HUES64 (cell line): ENCODE measurements around the gene MEIS2.

Source experiments
- H3K27ac ChIP-seq: 2 replicates; pipeline ENCODE4 v1.7.0; 2013; ENCODE audit warnings: low read depth, low read length, inconsistent platforms
- H3K27me3 ChIP-seq: 2 replicates; pipeline ENCODE4 v1.6.1; 2013; ENCODE audit warnings: mild to moderate bottlenecking, low read length; ENCODE audit not compliant: insufficient read depth
- H3K36me3 ChIP-seq: 2 replicates; pipeline ENCODE4 v1.6.1; 2013; ENCODE audit warnings: mild to moderate bottlenecking, low read length; ENCODE audit not compliant: insufficient read depth
- H3K4me1 ChIP-seq: 2 replicates; pipeline ENCODE4 v1.6.1; 2013; ENCODE audit warnings: mild to moderate bottlenecking, low read length, moderate library complexity; ENCODE audit not compliant: insufficient read depth
- H3K4me3 ChIP-seq: 2 replicates; pipeline ENCODE4 v1.5.1; 2013; ENCODE audit warnings: mild to moderate bottlenecking, low read length, moderate library complexity
- H3K9ac ChIP-seq: 2 replicates; pipeline ENCODE4 v1.6.1; 2013; ENCODE audit warnings: mild to moderate bottlenecking, low read depth, low read length
- H3K9me3 ChIP-seq: 2 replicates; pipeline ENCODE4 v1.6.1; 2013; ENCODE audit warnings: low read depth, low read length; ENCODE audit not compliant: insufficient read depth
- WGBS: fragments of 150-250, 120-280 bp; methylation state at CpG from one replicate; pipeline ENCODE4 v1.1.7; 2013; ENCODE audit warnings: missing lambda C conversion rate; 5-methylcytosine and 5-hydroxymethylcytosine counted together

MEIS2 gene

DNA sequence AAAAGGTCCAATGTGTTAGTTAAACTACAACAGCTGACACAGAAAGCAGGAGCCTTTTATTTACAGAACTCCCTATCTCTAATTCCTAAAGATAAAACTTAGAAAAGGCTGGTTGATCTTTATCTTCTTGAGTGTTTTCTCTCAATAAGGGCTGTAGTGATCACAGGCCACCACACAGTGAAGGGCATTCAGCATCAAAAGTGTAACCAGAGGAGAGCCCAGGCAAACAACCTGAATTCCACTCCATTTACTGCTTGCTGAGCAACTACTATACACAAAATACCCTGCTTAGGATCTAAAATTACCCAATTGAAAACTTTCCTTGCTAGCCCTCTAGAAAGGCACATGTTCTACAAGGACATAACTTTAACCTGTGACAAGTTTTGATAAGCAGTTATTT lies 122.7 kb downstream of the MEIS2 start:
- no peaks in the 10 kb centered on the region for H3K36me3 ChIP-seq
- no peak overlapping the region for H3K4me3 ChIP-seq
- 0 out of 2 replicates have a peak, but pooled peaks cover 6% of the 10 kb centered on the region for H3K4me1 ChIP-seq
- no peak overlapping the region for H3K9ac ChIP-seq
- H3K27me3 ChIP-seq: no peaks in the 10 kb centered on the region
- peak overlapping the region; percentile 63; the same call in 1 of the 2 replicates for H3K27ac ChIP-seq
- H3K9me3 ChIP-seq: peaks cover 4% of the 10 kb centered on the region; the same call in 1 of the 2 replicates

DNA sequence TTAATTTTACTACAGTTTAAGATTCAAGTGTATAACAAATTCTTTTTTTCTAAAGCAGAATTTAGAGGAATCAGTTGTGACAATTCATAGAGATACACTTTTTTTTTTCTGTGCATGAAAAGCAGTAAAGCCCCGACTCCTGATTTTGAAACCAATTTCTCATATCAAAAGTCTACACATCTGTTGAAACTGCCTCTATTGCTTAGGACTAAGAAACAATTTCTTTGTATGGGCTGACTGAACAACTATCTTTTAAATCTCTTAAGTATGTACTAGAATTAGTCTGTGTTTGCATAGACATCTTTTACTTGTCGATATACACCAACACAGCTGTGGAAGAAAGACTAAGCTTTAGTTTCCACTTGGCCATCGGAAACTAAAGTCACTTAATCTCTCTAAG lies 127.6 kb downstream of the MEIS2 start:
- WGBS: 83% methylated on average over 3 of the region's 3 CpGs
- Histone ChIP-seq H3K4me1 (0 out of 2 replicates have a peak, but pooled peaks cover under 1% of the 10 kb centered on the region), H3K27ac (no peak overlapping the region), H3K27me3 (no peaks in the 10 kb centered on the region), H3K4me3 (no peak overlapping the region), H3K36me3 (no peaks in the 10 kb centered on the region), H3K9ac (no peak overlapping the region), H3K9me3 (0 out of 2 replicates have a peak, but pooled peaks cover 4% of the 10 kb centered on the region)

DNA sequence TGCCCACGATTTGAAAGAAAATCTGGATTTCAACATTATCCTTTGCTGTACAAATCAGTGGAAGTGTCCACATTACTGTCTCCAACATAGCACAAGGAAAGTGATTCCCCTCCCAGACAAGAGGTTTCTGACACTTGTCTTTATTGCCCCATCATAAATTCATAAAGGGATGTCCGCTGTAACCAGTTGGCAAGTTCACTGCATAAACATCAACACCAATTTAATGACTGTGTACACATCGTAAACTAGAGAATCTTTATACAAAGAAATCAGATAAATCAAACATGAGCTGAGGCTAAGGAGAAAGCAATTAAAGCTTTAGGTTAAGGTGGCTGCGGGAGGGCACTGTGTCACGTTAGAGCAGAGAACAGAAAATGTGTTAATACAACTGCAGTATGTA lies 129.8 kb downstream of the MEIS2 start:
- Histone ChIP-seq H3K4me3 (no peak overlapping the region), H3K9ac (no peak overlapping the region), H3K9me3 (0 out of 2 replicates have a peak, but pooled peaks cover 4% of the 10 kb centered on the region), H3K36me3 (no peaks in the 10 kb centered on the region), H3K27me3 (no peaks in the 10 kb centered on the region), H3K4me1 (no peaks in the 10 kb centered on the region), H3K27ac (no peak overlapping the region)
- WGBS: 97% methylated on average over 5 of the region's 5 CpGs

DNA sequence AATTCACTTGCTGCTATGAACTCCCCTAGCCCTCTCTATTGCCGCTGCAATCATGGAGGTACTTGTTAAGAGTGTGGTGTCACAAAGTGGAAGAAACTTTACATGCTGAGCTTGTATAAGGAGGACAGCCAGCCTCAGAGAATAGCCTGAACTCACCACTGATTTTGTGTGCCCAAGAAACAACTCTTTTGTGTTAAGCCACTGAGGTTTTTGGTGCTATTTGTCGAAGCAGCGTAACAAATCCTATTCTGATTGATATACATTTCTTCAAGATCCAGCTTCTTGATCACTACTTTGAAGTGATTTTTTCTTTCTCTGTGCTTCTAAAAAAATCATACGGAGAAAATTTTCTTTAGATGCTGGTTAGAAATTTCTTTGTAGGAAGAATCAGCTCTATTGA lies 132.4 kb downstream of the MEIS2 start:
- no peaks in the 10 kb centered on the region for H3K4me1 ChIP-seq
- H3K36me3 ChIP-seq: no peaks in the 10 kb centered on the region
- 0 out of 2 replicates have a peak, but pooled peaks cover 4% of the 10 kb centered on the region for H3K9me3 ChIP-seq
- 97% methylated on average over 4 of the region's 4 CpGs for WGBS
- H3K27me3 ChIP-seq: no peaks in the 10 kb centered on the region
- H3K27ac ChIP-seq: no peak overlapping the region
- no peak overlapping the region for H3K9ac ChIP-seq
- H3K4me3 ChIP-seq: no peak overlapping the region

DNA sequence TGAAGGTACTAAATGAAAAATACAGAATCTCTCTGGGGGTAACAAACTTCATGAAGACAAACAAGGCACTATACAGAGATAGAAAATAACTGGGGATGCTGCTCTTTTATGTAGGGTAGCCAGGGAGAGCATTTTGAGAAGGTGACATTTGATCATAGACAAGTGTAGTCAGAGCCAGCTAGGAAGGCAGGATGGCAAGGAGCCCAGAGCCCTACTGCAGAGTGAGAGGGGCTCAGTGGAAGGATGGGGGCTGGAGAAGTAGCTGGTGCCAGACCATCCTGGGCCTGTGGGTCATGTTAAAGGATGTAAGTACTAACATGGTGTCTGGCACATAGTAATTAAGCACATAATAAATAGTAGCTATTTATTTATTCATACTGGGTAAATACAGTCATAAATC lies 133.6 kb downstream of the MEIS2 start:
- no peaks in the 10 kb centered on the region for H3K27me3 ChIP-seq
- H3K4me1 ChIP-seq: no peaks in the 10 kb centered on the region
- H3K36me3 ChIP-seq: no peaks in the 10 kb centered on the region
- H3K9ac ChIP-seq: no peak overlapping the region
- no peak overlapping the region for H3K4me3 ChIP-seq
- H3K9me3 ChIP-seq: 0 out of 2 replicates have a peak, but pooled peaks cover 4% of the 10 kb centered on the region
- H3K27ac ChIP-seq: no peak overlapping the region

DNA sequence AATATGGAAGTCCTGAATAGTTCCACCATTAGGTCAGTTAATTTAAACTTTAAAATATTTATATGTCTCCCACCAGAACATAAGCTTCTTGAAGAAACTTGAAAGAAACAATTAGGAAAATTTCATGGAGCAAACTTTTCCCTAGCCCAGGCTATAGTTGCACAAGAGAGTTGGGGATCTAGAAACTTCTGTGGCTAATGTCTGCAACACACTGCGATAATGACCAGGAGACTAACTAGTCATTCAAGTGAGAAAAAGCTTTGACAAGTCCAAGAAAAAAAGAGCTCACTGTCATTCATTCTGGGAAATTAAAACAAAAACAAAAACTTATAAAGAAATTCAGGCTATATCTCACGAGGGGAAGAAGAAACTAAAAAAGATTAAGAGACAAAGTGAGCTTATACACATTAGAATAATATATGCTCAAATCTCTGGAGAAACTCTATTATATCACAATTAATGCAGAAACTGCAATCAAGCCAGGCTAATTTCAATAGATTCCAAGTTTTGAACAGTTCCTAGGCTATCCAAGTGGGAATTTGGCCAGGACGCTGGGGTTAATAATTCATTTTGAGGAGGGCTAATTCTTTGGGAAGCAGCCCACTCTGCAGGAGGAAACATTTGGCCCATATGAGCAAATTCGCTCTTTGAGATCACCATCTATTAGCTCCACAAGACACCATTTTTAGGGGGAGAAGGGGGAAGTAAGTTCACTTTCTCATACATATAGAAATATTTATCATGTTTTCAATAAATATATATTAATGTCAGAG lies 134.6 kb downstream of the MEIS2 start:
- Histone ChIP-seq H3K9ac (no peak overlapping the region), H3K4me1 (no peaks in the 10 kb centered on the region), H3K27ac (no peak overlapping the region), H3K36me3 (no peaks in the 10 kb centered on the region), H3K9me3 (0 out of 2 replicates have a peak, but pooled peaks cover 4% of the 10 kb centered on the region), H3K27me3 (no peaks in the 10 kb centered on the region), H3K4me3 (no peak overlapping the region)
- WGBS: 96% methylated on average over 2 of the region's 4 CpGs

DNA sequence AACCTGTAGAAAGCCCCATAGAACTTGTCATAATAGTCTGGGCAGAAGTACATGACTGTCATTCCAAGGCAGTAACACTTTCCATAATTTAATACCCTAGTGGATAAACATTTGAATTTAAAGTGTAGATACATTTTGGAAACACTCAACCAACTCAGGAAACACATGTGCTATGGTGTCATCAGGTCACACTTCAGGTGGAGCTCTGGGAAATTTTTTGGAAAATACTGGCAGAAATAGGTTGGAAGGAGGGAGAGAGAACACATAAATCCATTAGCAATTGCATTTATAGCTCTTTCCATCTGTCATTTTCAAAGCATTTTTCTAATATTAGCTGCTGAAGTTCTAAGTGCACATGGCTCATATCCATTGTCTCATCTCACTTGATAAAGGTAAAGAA lies 135.7 kb downstream of the MEIS2 start:
- Histone ChIP-seq H3K27me3 (no peaks in the 10 kb centered on the region), H3K4me1 (no peaks in the 10 kb centered on the region)

DNA sequence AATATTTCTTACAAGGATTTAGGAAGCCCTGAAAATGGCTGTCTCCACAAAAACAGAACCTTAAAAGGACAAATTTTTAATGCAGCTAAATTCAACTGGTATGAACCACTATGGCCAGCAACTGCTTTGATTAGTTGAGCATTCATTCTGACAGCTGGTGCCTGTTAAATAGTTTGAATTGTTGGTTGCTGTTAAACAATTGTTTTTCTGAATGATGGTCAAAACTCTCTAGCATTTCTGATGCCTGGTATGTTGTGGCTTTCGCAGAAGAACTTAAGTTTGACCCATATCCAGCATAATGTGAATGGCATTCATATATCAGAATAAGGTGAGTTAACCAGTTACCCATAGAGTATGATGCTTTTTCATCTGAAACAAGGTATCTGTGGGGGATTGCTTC lies 138.4 kb downstream of the MEIS2 start:
- no peak overlapping the region for H3K27ac ChIP-seq
- 93% methylated on average over 1 of the region's 1 CpG for WGBS
- no peaks in the 10 kb centered on the region for H3K4me1 ChIP-seq
- no peak overlapping the region for H3K9ac ChIP-seq
- H3K9me3 ChIP-seq: no peaks in the 10 kb centered on the region
- no peak overlapping the region for H3K4me3 ChIP-seq
- H3K36me3 ChIP-seq: no peaks in the 10 kb centered on the region
- no peaks in the 10 kb centered on the region for H3K27me3 ChIP-seq

More for the DNA sequence above, 135.7 kb downstream of the MEIS2 start:
- Histone ChIP-seq H3K9ac (no peak overlapping the region), H3K36me3 (no peaks in the 10 kb centered on the region), H3K27ac (no peak overlapping the region), H3K4me3 (no peak overlapping the region), H3K9me3 (0 out of 2 replicates have a peak, but pooled peaks cover 4% of the 10 kb centered on the region)

DNA sequence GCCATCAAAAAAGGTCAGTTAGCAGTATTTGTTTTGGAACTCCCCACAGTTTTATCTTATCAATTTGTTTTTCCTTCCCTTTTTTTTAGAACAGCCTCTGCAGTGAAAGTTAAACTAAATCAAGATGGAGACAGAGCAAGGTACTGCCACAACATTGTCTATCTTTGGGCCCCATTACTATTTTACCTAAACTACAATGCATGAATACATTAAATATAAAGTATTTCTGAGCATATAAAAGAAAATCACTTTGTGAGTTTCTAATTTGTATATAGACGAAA lies 139.5 kb downstream of the MEIS2 start:
- no peak overlapping the region for H3K4me3 ChIP-seq
- H3K9ac ChIP-seq: no peak overlapping the region
- no CpG with 5 or more reads among the region's 1 CpG for WGBS
- H3K27ac ChIP-seq: no peak overlapping the region
- H3K9me3 ChIP-seq: no peaks in the 10 kb centered on the region
- no peaks in the 10 kb centered on the region for H3K4me1 ChIP-seq
- no peaks in the 10 kb centered on the region for H3K27me3 ChIP-seq
- H3K36me3 ChIP-seq: no peaks in the 10 kb centered on the region

DNA sequence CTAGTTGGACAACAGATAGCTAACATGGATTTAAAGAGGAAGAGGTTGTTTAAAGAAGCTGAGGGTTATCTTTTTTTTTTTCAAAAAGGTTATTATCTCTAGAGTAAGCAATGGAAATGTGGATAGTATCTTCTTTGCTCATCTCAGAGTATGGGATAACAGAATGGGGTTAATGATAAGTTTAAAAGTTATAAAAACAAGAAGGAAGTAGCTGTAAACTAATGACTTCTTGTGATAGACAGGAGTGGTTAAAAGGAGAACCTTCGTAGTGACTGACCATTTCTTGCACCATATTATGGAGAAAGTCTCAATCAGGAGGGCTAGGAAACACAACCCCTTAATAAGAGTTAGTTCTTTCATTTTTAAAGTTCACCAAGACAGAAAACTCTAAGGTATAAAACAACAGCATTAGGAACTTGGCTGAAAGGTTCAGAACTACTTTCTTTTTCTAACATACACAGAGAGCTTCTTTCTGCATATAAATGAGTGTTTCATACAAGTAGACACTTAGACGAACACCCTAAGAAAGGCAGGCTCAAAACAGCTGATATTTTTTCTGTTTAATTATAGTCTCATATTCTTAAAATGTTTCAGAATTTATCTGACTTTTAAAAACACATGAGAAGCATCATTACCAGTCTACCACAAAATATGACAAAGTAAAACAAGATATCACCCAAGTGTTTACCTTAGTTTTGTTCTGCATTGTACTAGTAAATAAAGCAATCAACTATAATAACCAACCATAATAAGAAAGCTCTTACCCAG lies 140.0 kb downstream of the MEIS2 start:
- no peaks in the 10 kb centered on the region for H3K4me1 ChIP-seq
- H3K27me3 ChIP-seq: no peaks in the 10 kb centered on the region
- no peaks in the 10 kb centered on the region for H3K9me3 ChIP-seq
- H3K9ac ChIP-seq: no peak overlapping the region
- 71% methylated on average over 1 of the region's 2 CpGs for WGBS
- H3K4me3 ChIP-seq: no peak overlapping the region
- no peak overlapping the region for H3K27ac ChIP-seq
- H3K36me3 ChIP-seq: no peaks in the 10 kb centered on the region

DNA sequence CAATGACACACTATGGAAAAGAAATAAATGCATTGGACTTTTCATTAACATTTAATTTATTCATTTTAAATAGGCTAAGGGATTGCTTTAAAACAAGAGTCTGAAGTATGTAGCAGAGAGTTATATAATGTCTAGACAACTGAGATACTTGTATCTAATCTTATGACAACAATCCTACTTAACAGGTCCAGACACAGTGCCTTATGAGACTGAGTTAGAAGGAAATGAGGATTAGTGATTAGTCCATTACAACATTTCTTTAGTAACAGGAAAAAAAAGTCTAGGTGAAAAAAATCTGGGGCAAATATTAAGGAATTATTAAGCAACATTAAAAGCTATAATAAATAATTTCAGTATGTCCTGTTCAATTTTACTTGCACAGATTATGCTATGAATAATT lies 140.6 kb downstream of the MEIS2 start:
- Histone ChIP-seq H3K9ac (no peak overlapping the region), H3K9me3 (no peaks in the 10 kb centered on the region), H3K27me3 (no peaks in the 10 kb centered on the region), H3K4me1 (no peaks in the 10 kb centered on the region), H3K4me3 (no peak overlapping the region), H3K27ac (no peak overlapping the region), H3K36me3 (no peaks in the 10 kb centered on the region)
